HG03060 (cell line): Measurements from ENCODE around the gene P4HB.

Source experiments
- ATAC-seq: cut with Tn5 transposase; IDR thresholded peaks from one replicate; pipeline ENCODE4 v1.9.1; 2021; ENCODE audit warnings: low read depth, moderate number of reproducible peaks; ENCODE audit not compliant: unreplicated experiment

The P4HB gene

DNA sequence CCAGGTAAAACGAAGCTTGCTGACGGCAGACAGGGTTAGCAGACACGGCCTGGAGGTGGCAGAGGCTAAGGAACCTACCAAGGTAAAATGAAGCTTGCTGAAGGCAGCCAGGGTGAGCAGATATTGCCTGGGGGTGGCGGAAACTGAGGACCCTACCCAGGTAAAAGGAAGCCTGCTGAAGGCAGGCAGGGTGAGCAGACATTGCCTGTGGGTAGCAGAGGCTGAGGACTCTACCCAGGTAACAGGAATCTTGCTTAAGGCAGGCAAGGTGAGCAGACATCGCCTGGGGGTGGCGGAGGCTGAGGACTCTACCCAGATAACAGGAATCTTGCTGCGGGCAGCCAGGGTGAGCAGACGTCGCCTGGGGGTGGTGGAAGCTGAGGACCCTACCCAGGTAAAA lies 59.0 kb downstream of the P4HB start:
- ATAC-seq: no peak

DNA sequence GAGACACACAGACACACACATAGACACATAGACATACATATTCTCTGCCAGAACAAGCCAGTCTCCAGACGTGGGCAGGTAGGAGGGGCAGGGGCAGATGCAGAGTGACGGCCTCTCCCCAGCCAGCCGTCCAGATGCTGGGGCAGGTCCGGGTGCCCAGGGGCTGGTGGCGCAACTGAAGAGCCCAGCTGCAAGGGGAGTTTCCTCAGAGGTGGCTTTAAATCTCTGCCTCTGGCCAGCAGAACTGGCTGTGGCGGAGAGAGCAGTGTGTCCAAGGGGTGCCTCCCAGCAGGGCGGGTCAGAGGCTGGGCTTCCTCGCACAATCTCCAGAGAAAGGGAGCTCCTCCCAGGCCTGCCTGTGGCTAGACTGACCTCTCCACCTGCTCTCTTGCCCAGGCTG lies 65.8 kb downstream of the P4HB start:
- no peak for ATAC-seq

DNA sequence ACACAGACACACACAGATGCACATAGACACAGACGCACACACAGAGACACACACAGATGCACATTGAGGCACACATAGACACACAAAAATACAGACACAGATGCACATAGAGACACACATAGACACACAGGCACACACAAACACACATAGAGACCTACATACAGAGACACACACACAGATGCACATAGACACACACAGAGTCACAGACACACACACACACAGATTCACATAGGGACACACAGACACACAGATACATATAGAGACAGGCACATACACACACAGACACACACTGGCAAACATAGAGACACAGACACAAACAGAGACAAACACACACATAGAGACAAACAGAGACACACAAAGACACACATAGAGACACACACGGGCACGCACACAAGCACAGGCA lies 66.3 kb downstream of the P4HB start:
- ATAC-seq: no peak
